Naive thymus-derived CD4-positive, alpha-beta T cell (primary cell): ENCODE measurements around the gene PRIMPOL. TPM values are rescaled to one million over a fixed set of nuclear protein-coding genes. Genes with fewer than 3 reads are reported as not detected.
"Not testable (repeated sequence)": the region's sequence is repeated elsewhere in the genome, so short reads cannot be mapped to it uniquely, and the experiment has no call there.

Experiments
- ATAC-seq: fragments of 150-1000 bp; cut with Tn5 transposase; 2 replicates; pipeline ENCODE4 v1.10.0; 2021; ENCODE audit warnings: mild to moderate bottlenecking, moderate library complexity
- CTCF ChIA-PET: fragments of 350-600 bp; sonication (Branson Sonifier 250); formaldehyde crosslinking; loops from one replicate; lab custom pipeline; 2021; ENCODE audit warnings: antibody characterized with exemption; lab: Charles Lee
- POLR2A ChIA-PET: fragments of 350-600 bp; sonication (Branson Sonifier 250); formaldehyde crosslinking; loops from one replicate; lab custom pipeline; 2021; ENCODE audit warnings: antibody characterized with exemption, inconsistent platforms; lab: Charles Lee
- DNase-seq, 9 donors: peaks; one replicate each; pipeline versions ENCODE4 v3.0.0 to v3.0.0-alpha.2; 2020 to 2022; ENCODE audit warnings: mixed read lengths in 1 of 9
- H3K27ac ChIP-seq: one replicate; pipeline ENCODE4 v1.7.0; 2013; ENCODE audit warnings: mild to moderate bottlenecking, low read depth, low read length, moderate library complexity
- H3K27me3 ChIP-seq, 2 donors: one replicate each; pipeline ENCODE4 v1.7.0; 2013; ENCODE audit warnings: low read length in 2 of 2, mild to moderate bottlenecking in 2 of 2, moderate library complexity in 2 of 2; ENCODE audit not compliant: control insufficient read depth in 2 of 2, insufficient read depth in 2 of 2
- H3K36me3 ChIP-seq, 3 experiments: 1 replicate in 2 of 3; 2 replicates in 1 of 3; pipeline ENCODE4 v1.7.0; 2013; ENCODE audit warnings: low read length in 3 of 3, mild to moderate bottlenecking in 3 of 3, moderate library complexity in 1 of 3; ENCODE audit not compliant: insufficient read depth in 3 of 3, control insufficient read depth in 2 of 3
- H3K4me1 ChIP-seq, 2 donors: one replicate each; pipeline ENCODE4 v1.7.0; 2013; ENCODE audit warnings: low read length in 2 of 2, mild to moderate bottlenecking in 2 of 2, moderate library complexity in 1 of 2; ENCODE audit not compliant: control insufficient read depth in 2 of 2, insufficient read depth in 2 of 2
- H3K4me3 ChIP-seq: 2 replicates; pipeline ENCODE4 v1.7.0; 2013; ENCODE audit warnings: mild to moderate bottlenecking, low read length
- H3K9me3 ChIP-seq, 3 experiments: 1 replicate in 2 of 3; 2 replicates in 1 of 3; pipeline ENCODE4 v1.7.0; 2013; ENCODE audit warnings: low read length in 3 of 3; ENCODE audit not compliant: control insufficient read depth in 2 of 3
- H3K27ac Mint-ChIP-seq, 9 donors: one replicate each; pipeline ENCODE4 v1.8.0; 2020 to 2022; ENCODE audit warnings: mixed read lengths in 9 of 9, mild to moderate bottlenecking in 8 of 9, moderate library complexity in 5 of 9, inconsistent platforms in 2 of 9
- H3K27me3 Mint-ChIP-seq, 5 donors: one replicate each; pipeline ENCODE4 v1.8.0; 2021 to 2022; ENCODE audit warnings: mixed read lengths in 5 of 5, mild to moderate bottlenecking in 1 of 5
- H3K36me3 Mint-ChIP-seq, 5 donors: one replicate each; pipeline ENCODE4 v1.8.0; 2020 to 2022; ENCODE audit warnings: mixed read lengths in 5 of 5, mild to moderate bottlenecking in 3 of 5, inconsistent platforms in 1 of 5
- H3K4me1 Mint-ChIP-seq, 7 donors: one replicate each; pipeline ENCODE4 v1.8.0; 2020 to 2022; ENCODE audit warnings: mixed read lengths in 7 of 7, mild to moderate bottlenecking in 3 of 7, inconsistent platforms in 1 of 7
- H3K4me3 Mint-ChIP-seq, 10 donors: one replicate each; pipeline ENCODE4 v1.8.0; 2020 to 2022; ENCODE audit warnings: mild to moderate bottlenecking in 10 of 10, mixed read lengths in 10 of 10, moderate library complexity in 6 of 10, inconsistent platforms in 2 of 10
- H3K9me3 Mint-ChIP-seq, 11 donors: one replicate each; pipeline ENCODE4 v1.8.0; 2020 to 2022; ENCODE audit warnings: mixed read lengths in 11 of 11, mild to moderate bottlenecking in 4 of 11, inconsistent platforms in 1 of 11, moderate library complexity in 1 of 11
- intact Hi-C, 2 donors: fragments of 100-400 bp; cut with micrococcal nuclease; formaldehyde crosslinking; loops; one replicate each; pipeline ENCODE4 v1.15.1; 2023
- polyA plus RNA-seq, 2 donors: library from polyadenylated mRNA; unstranded; fragments of 300-500 nt; fragmentation: Illumina TruSeq; gene quantifications; one replicate each; pipeline ENCODE4 v1.2.3, GENCODE V29; 2021
- total RNA-seq, 6 experiments: library from RNA in 5 of 6; stranded (reverse) in 5 of 6; gene quantifications; 1 replicate in 5 of 6; 2 replicates in 1 of 6; pipeline ENCODE4 v1.2.3 and lab custom pipeline; 2021 to 2026

Gene PRIMPOL
- total and polyA plus RNA-seq, 7 experiments from 2014 or later: 12.1 to 19.3 (median 16.5) TPM

- peak; percentile 98 for ATAC-seq
- Histone ChIP-seq H3K4me1 (peaks cover 7 to 11% of the 10 kb centered on the region in 2 donors), H3K9me3 (no peaks in the 10 kb centered on the region), H3K27me3 (no peaks in the 10 kb centered on the region), H3K36me3 (no peaks in the 10 kb centered on the region), H3K4me3 (peak within 1 kb of the TSS; percentile 82), H3K27ac (peak within 1 kb of the TSS; percentile 66)
- peaks cover 0 to 5% (median 0%) of the 10 kb centered on the region in 5 donors for H3K36me3 Mint-ChIP-seq
- H3K9me3 Mint-ChIP-seq: no peaks in the 10 kb centered on the region
- H3K4me1 Mint-ChIP-seq: peaks cover 4 to 50% (median 20%) of the 10 kb centered on the region in 7 donors
- DNase-seq: peak; percentile 89 to 98 (median 94)
- peak within 1 kb of the TSS; percentile 84 to 98 (median 89) for H3K4me3 Mint-ChIP-seq
- peak within 1 kb of the TSS; percentile 60 to 96 (median 89) for H3K27ac Mint-ChIP-seq
- ChIA-PET CTCF (interaction anchor here (1.9 to 2.5 kb wide), 3 partner anchors 9 to 470 kb away, joined by 6 to 8 read pairs (median 7); no protein-coding TSS in a partner anchor), POLR2A (interaction anchor here (0.6 to 1.3 kb wide), 10 partner anchors 8 to 692 kb away, joined by 3 to 7 read pairs (median 5); partner anchors contain the start of genes CASP3 and PRIMPOL)
- intact Hi-C loops: loop anchor here (1.0 to 10.0 kb wide), 24 partner anchors 12 to 1639 kb away; partner anchors contain the start of genes CASP3 (in 2 of the 2), CDKN2AIP (in 2 of the 2), IRF2 (in 2 of the 2) and PRIMPOL (in 2 of the 2)
- no peaks in the 10 kb centered on the region for H3K27me3 Mint-ChIP-seq
Measured at GRCh38 chr4:184733654-184734524, 84.4 kb downstream of the PRIMPOL start, which contains the start of gene CENPU. Gene CENPU, minus strand, starts transcription at chr4:184734096. Its CDS starts 34 bp downstream, at chr4:184734062.

GRCh38 chr4:184734758-184735157 lies 85.2 kb downstream of the PRIMPOL start:
- intact Hi-C loops: loop anchor here (1.0 to 10.0 kb wide), 23 partner anchors 12 to 1640 kb away; partner anchors contain the start of genes CASP3 (in 2 of the 2), CDKN2AIP (in 2 of the 2), IRF2 (in 2 of the 2) and PRIMPOL (in 2 of the 2)
- DNase-seq (no peak), ATAC-seq (no peak)
- H3K27me3 ChIP-seq: no peaks in the 10 kb centered on the region
- H3K27me3 Mint-ChIP-seq: no peaks in the 10 kb centered on the region
- peaks cover 8 to 50% (median 28%) of the 10 kb centered on the region in 7 donors for H3K4me1 Mint-ChIP-seq
- no peaks in the 10 kb centered on the region for H3K9me3 ChIP-seq
- H3K4me3 Mint-ChIP-seq: peak overlapping the region; percentile 84 to 98 (median 89)
- POLR2A ChIA-PET: interaction anchor here (1.2 to 1.3 kb wide), 5 partner anchors 11 to 691 kb away, joined by 3 to 7 read pairs (median 5); partner anchors contain the start of genes CASP3 and PRIMPOL
- H3K36me3 Mint-ChIP-seq: peaks cover 0 to 4% (median 0%) of the 10 kb centered on the region in 5 donors
- CTCF ChIA-PET: interaction anchor here (1.9 to 2.5 kb wide), 3 partner anchors 9 to 470 kb away, joined by 6 to 8 read pairs (median 7); no protein-coding TSS in a partner anchor
- H3K4me3 ChIP-seq: peak overlapping the region; percentile 82
- no peaks in the 10 kb centered on the region for H3K9me3 Mint-ChIP-seq
- H3K36me3 ChIP-seq: no peaks in the 10 kb centered on the region
- peak overlapping the region; percentile 66 for H3K27ac ChIP-seq
- peak overlapping the region in 5 of 9 donors; percentile 80 to 96 (median 90) for H3K27ac Mint-ChIP-seq
- peaks cover 7 to 11% of the 10 kb centered on the region in 2 donors for H3K4me1 ChIP-seq

GRCh38 chr4:184739575-184739974 lies 90.0 kb downstream of the PRIMPOL start:
- H3K27me3 Mint-ChIP-seq, POLR2A ChIA-PET, DNase-seq, H3K27ac ChIP-seq, H3K9me3 ChIP-seq, H3K36me3 ChIP-seq, H3K27me3 ChIP-seq, H3K9me3 Mint-ChIP-seq, ATAC-seq, H3K4me3 ChIP-seq, H3K36me3 Mint-ChIP-seq, H3K4me1 ChIP-seq: not testable (repeated sequence)
- CTCF ChIA-PET: interaction anchor here (1.5 kb wide), 1 partner anchor 476 kb away, joined by 3 read pairs; no protein-coding TSS in a partner anchor
- Mint-ChIP-seq H3K4me1 (peaks cover 7 to 23% (median 18%) of the 10 kb centered on the region in 7 donors), H3K27ac (peak overlapping the region in 7 of 9 donors; percentile 3 to 88 (median 56)), H3K4me3 (peak overlapping the region in 5 of 10 donors; percentile 2 to 64 (median 51))
- intact Hi-C loops: loop anchor here (10.0 kb wide), 2 partner anchors 655 to 1645 kb away; partner anchors contain the start of genes ANKRD37 (in 1 of the 2), LRP2BP (in 1 of the 2) and WWC2 (in 1 of the 2)

GRCh38 chr4:184740980-184741391 lies 91.4 kb downstream of the PRIMPOL start:
- Histone ChIP-seq H3K4me3 (no peak overlapping the region), H3K27ac (no peak overlapping the region), H3K9me3 (no peaks in the 10 kb centered on the region), H3K27me3 (no peaks in the 10 kb centered on the region), H3K36me3 (no peaks in the 10 kb centered on the region), H3K4me1 (peaks cover 0 to 6% of the 10 kb centered on the region in 2 donors)
- no peaks in the 10 kb centered on the region for H3K36me3 Mint-ChIP-seq
- no peaks in the 10 kb centered on the region for H3K9me3 Mint-ChIP-seq
- CTCF ChIA-PET: no interaction called here
- POLR2A ChIA-PET: no interaction called here
- DNase-seq (no peak), ATAC-seq (no peak)
- H3K4me1 Mint-ChIP-seq: peaks cover 10 to 24% (median 18%) of the 10 kb centered on the region in 7 donors
- no peaks in the 10 kb centered on the region for H3K27me3 Mint-ChIP-seq
- H3K27ac Mint-ChIP-seq: no peak overlapping the region
- H3K4me3 Mint-ChIP-seq: no peak overlapping the region
- intact Hi-C loops: no loop called here

GRCh38 chr4:184741651-184742050 lies 92.1 kb downstream of the PRIMPOL start:
- H3K4me1 Mint-ChIP-seq: peaks cover 17 to 31% (median 24%) of the 10 kb centered on the region in 7 donors
- H3K36me3 ChIP-seq, H3K4me3 Mint-ChIP-seq, H3K27ac ChIP-seq, ATAC-seq, H3K4me3 ChIP-seq, H3K27me3 ChIP-seq, H3K27me3 Mint-ChIP-seq, H3K9me3 ChIP-seq, DNase-seq, H3K9me3 Mint-ChIP-seq, intact Hi-C loops, H3K36me3 Mint-ChIP-seq, POLR2A ChIA-PET: not testable (repeated sequence)
- CTCF ChIA-PET: interaction anchor here (0.9 kb wide), 1 partner anchor 264 kb away, joined by 3 read pairs; no protein-coding TSS in a partner anchor
- peaks cover 0 to 13% of the 10 kb centered on the region in 2 donors for H3K4me1 ChIP-seq
- peak overlapping the region in 1 of 9 donors; percentile 24 for H3K27ac Mint-ChIP-seq

GRCh38 chr4:184743650-184744049 lies 94.1 kb downstream of the PRIMPOL start:
- POLR2A ChIA-PET: no interaction called here
- intact Hi-C loops: no loop called here

More at GRCh38 chr4:184743650-184744049, 94.1 kb downstream of the PRIMPOL start:
- Mint-ChIP-seq H3K36me3 (no peaks in the 10 kb centered on the region), H3K9me3 (no peaks in the 10 kb centered on the region), H3K27me3 (no peaks in the 10 kb centered on the region), H3K4me3 (no peak overlapping the region), H3K4me1 (peaks cover 25 to 38% (median 31%) of the 10 kb centered on the region in 7 donors), H3K27ac (peak overlapping the region in 1 of 9 donors; percentile 19)
- H3K27me3 ChIP-seq: no peaks in the 10 kb centered on the region
- DNase-seq: no peak
- CTCF ChIA-PET: interaction anchor here (0.8 to 1.6 kb wide), 3 partner anchors 9 to 19 kb away, joined by 3 to 6 read pairs (median 4); partner anchors contain the start of gene CENPU
- no peak overlapping the region for H3K27ac ChIP-seq
- no peaks in the 10 kb centered on the region for H3K9me3 ChIP-seq
- peaks cover 0 to 18% of the 10 kb centered on the region in 2 donors for H3K4me1 ChIP-seq
- H3K36me3 ChIP-seq: no peaks in the 10 kb centered on the region
- H3K4me3 ChIP-seq: no peak overlapping the region
- no peak for ATAC-seq
